HG03342 (cell line): ENCODE results near the gene LHX4.
"Not testable (repeated sequence)": the region's sequence is repeated elsewhere in the genome, so short reads cannot be mapped to it uniquely, and the experiment has no call there.

Source experiments
- ATAC-seq: cut with Tn5 transposase; IDR thresholded peaks from one replicate; pipeline ENCODE4 v1.9.1; 2021; ENCODE audit warnings: mild to moderate bottlenecking, moderate library complexity; ENCODE audit not compliant: unreplicated experiment

LHX4 gene

GRCh38 chr1:180196436-180197003 is 33.5 kb upstream of the LHX4 start:
- ATAC-seq, result no peak

- no peak for ATAC-seq
Observed at GRCh38 chr1:180197231-180197630, 32.8 kb upstream of the LHX4 start.

- ATAC-seq, result no peak
Observed at GRCh38 chr1:180198196-180198595, 31.9 kb upstream of the LHX4 start.

- ATAC-seq, result no peak
Observed at GRCh38 chr1:180198611-180199010, 31.5 kb upstream of the LHX4 start.

GRCh38 chr1:180199018-180199417 is 31.0 kb upstream of the LHX4 start:
- ATAC-seq, result no peak

GRCh38 chr1:180201451-180202200 is 28.4 kb upstream of the LHX4 start:
- ATAC-seq, result no peak

GRCh38 chr1:180202588-180202987 is 27.5 kb upstream of the LHX4 start:
- not testable (repeated sequence) for ATAC-seq

GRCh38 chr1:180204231-180204630 is 25.8 kb upstream of the LHX4 start:
- no peak for ATAC-seq

- no peak for ATAC-seq
Observed at GRCh38 chr1:180206581-180206980, 23.5 kb upstream of the LHX4 start.

GRCh38 chr1:180208264-180208663 is 21.8 kb upstream of the LHX4 start:
- no peak for ATAC-seq

- ATAC-seq, result no peak
Observed at GRCh38 chr1:180210008-180210620, 19.9 kb upstream of the LHX4 start.

GRCh38 chr1:180211156-180211859 is 18.8 kb upstream of the LHX4 start:
- no peak for ATAC-seq

- no peak for ATAC-seq
Observed at GRCh38 chr1:180211860-180212229, 18.2 kb upstream of the LHX4 start.

GRCh38 chr1:180213401-180214170 is 16.5 kb upstream of the LHX4 start:
- ATAC-seq, result no peak

GRCh38 chr1:180215856-180216625 is 14.0 kb upstream of the LHX4 start:
- no peak for ATAC-seq

- ATAC-seq, result no peak
Observed at GRCh38 chr1:180217006-180217405, 13.1 kb upstream of the LHX4 start.

GRCh38 chr1:180218806-180219765 is 11.0 kb upstream of the LHX4 start:
- ATAC-seq, result no peak

GRCh38 chr1:180219776-180220175 is 10.3 kb upstream of the LHX4 start:
- no peak for ATAC-seq

- ATAC-seq, result no peak
Observed at GRCh38 chr1:180221462-180221861, 8.6 kb upstream of the LHX4 start.
